Hepatocyte (in vitro differentiated cells): ENCODE data around the gene SNED1. TPM values are rescaled to one million over a fixed set of nuclear protein-coding genes. Genes with fewer than 3 reads are reported as not detected.

Experiments used
- DNase-seq: peaks from one replicate; pipeline ENCODE4 v3.0.0-alpha.2; 2016; ENCODE audit warnings: low spot score
- H2AFZ ChIP-seq: fragments of 200-600 bp; sonication (generic); 2 replicates; pipeline ENCODE4 v1.6.0; 2016; ENCODE audit warnings: antibody characterized with exemption, mild to moderate bottlenecking
- H3K27ac ChIP-seq: fragments of 200-600 bp; sonication (generic); 2 replicates; pipeline ENCODE4 v1.5.1; 2016; ENCODE audit warnings: mild to moderate bottlenecking
- H3K27me3 ChIP-seq: fragments of 200-600 bp; sonication (generic); 2 replicates; pipeline ENCODE4 v1.6.1; 2016
- H3K36me3 ChIP-seq: fragments of 200-600 bp; sonication (generic); replicated peaks from 2 replicates; pipeline ENCODE4 v1.5.1; 2016; ENCODE audit warnings: low read depth; ENCODE audit not compliant: insufficient read depth
- H3K4me1 ChIP-seq: fragments of 200-600 bp; sonication (generic); 2 replicates; pipeline ENCODE4 v1.5.1; 2016; ENCODE audit warnings: mild to moderate bottlenecking, moderate library complexity; ENCODE audit not compliant: insufficient read depth
- H3K4me2 ChIP-seq: fragments of 200-600 bp; sonication (generic); 2 replicates; pipeline ENCODE4 v1.6.0; 2016
- H3K4me3 ChIP-seq: fragments of 200-600 bp; sonication (generic); 2 replicates; pipeline ENCODE4 v1.5.1; 2016; ENCODE audit warnings: mild to moderate bottlenecking
- H3K79me2 ChIP-seq: fragments of 200-600 bp; sonication (generic); 2 replicates; pipeline ENCODE4 v1.6.0; 2017; ENCODE audit warnings: mild to moderate bottlenecking
- H3K9me2 ChIP-seq: fragments of 200-600 bp; sonication (generic); replicated peaks from 2 replicates; pipeline ENCODE4 v1.6.0; 2017; ENCODE audit warnings: mild to moderate bottlenecking; ENCODE audit not compliant: insufficient read depth
- H3K9me3 ChIP-seq: fragments of 200-600 bp; sonication (generic); 2 replicates; pipeline ENCODE4 v1.5.1; 2016; ENCODE audit warnings: low read depth, mild to moderate bottlenecking
- H4K20me1 ChIP-seq: fragments of 200-600 bp; sonication (generic); 2 replicates; pipeline ENCODE4 v1.6.0; 2016; ENCODE audit warnings: mild to moderate bottlenecking; ENCODE audit not compliant: insufficient read depth, poor library complexity, severe bottlenecking
- CTCF ChIP-seq: fragments of 200-600 bp; sonication (generic); IDR thresholded peaks from 2 replicates; pipeline ENCODE4 v1.5.1; 2016; ENCODE audit warnings: antibody characterized with exemption, mild to moderate bottlenecking; ENCODE audit not compliant: poor library complexity
- EZH2 ChIP-seq: fragments of 200-600 bp; sonication (generic); IDR thresholded peaks from 2 replicates; pipeline ENCODE4 v1.6.1; 2016; ENCODE audit warnings: antibody characterized with exemption, mild to moderate bottlenecking, borderline replicate concordance
- EZH2phosphoT487 ChIP-seq: fragments of 200-600 bp; sonication (generic); IDR thresholded peaks from one replicate; pipeline ENCODE4 v1.6.1; 2018; ENCODE audit warnings: antibody characterized with exemption, mild to moderate bottlenecking, low read depth, moderate library complexity; ENCODE audit not compliant: unreplicated experiment, severe bottlenecking
- WGBS: methylation state at CpG from one replicate; pipeline ENCODE4 v1.1.6; 2016; ENCODE audit warnings: low lambda C conversion rate; ENCODE audit errors: missing lambda C conversion rate; 5-methylcytosine and 5-hydroxymethylcytosine counted together
- polyA plus RNA-seq: library from polyadenylated mRNA; unstranded; fragments of >200 nt; fragmentation: Nextera tagmentation; extraction: Ambion mirVana; gene quantifications from 2 replicates; pipeline ENCODE4 v1.2.1, GENCODE V29; 2016
- total RNA-seq: library from RNA; depleted of rRNA; stranded (reverse); fragments of >200 nt; gene quantifications from 2 replicates; pipeline ENCODE4 v1.2.3, GENCODE V29; 2014

The SNED1 gene
- total and polyA plus RNA-seq, 2 experiments from 2014 or later = 4.6 to 6.5 TPM

- 92% methylated on average over 25 of the region's 25 CpGs for WGBS
- TF ChIP-seq EZH2 (no peak), EZH2phosphoT487 (no peak), CTCF (no peak)
These were observed 16.3 kb upstream of the SNED1 start for GRCh38 chr2:240981871-240982800.

GRCh38 chr2:240982821-240983281 lies 15.6 kb upstream of the SNED1 start:
- H3K79me2 ChIP-seq = no peaks in the 10 kb centered on the region
- H3K9me2 ChIP-seq = no peaks in the 10 kb centered on the region
- no peak overlapping the region for H2AFZ ChIP-seq
- H3K36me3 ChIP-seq = no peaks in the 10 kb centered on the region
- WGBS = 94% methylated on average over 8 of the region's 8 CpGs
- DNase-seq = no peak
- H3K4me3 ChIP-seq = no peak overlapping the region
- H3K4me2 ChIP-seq = no peak overlapping the region
- H3K4me1 ChIP-seq = peaks cover 12% of the 10 kb centered on the region
- H3K27me3 ChIP-seq = peaks cover 7% of the 10 kb centered on the region
- TF ChIP-seq EZH2 = no peak
- no peak for TF ChIP-seq CTCF
- no peak for TF ChIP-seq EZH2phosphoT487
- H3K27ac ChIP-seq = no peak overlapping the region
- no peaks in the 10 kb centered on the region for H4K20me1 ChIP-seq
- no peaks in the 10 kb centered on the region for H3K9me3 ChIP-seq

More at GRCh38 chr2:240981871-240982800, 16.3 kb upstream of the SNED1 start:
- H3K9me3 ChIP-seq = no peaks in the 10 kb centered on the region
- H3K36me3 ChIP-seq = no peaks in the 10 kb centered on the region
- H3K27me3 ChIP-seq = peaks cover 7% of the 10 kb centered on the region
- no peak overlapping the region for H3K4me2 ChIP-seq
- H3K4me3 ChIP-seq = no peak overlapping the region
- no peaks in the 10 kb centered on the region for H3K9me2 ChIP-seq
- peaks cover 6% of the 10 kb centered on the region for H3K4me1 ChIP-seq
- H4K20me1 ChIP-seq = no peaks in the 10 kb centered on the region
- DNase-seq = no peak
- no peak overlapping the region for H2AFZ ChIP-seq
- H3K79me2 ChIP-seq = no peaks in the 10 kb centered on the region
- no peak overlapping the region for H3K27ac ChIP-seq

GRCh38 chr2:240983361-240983995 lies 14.9 kb upstream of the SNED1 start:
- peak overlapping the region; percentile 57 for H3K4me2 ChIP-seq
- no peak overlapping the region for H2AFZ ChIP-seq
- peaks cover 14% of the 10 kb centered on the region for H3K4me1 ChIP-seq
- no peaks in the 10 kb centered on the region for H3K36me3 ChIP-seq
- peaks cover 7% of the 10 kb centered on the region for H3K27me3 ChIP-seq
- no peaks in the 10 kb centered on the region for H3K9me2 ChIP-seq
- H3K27ac ChIP-seq = no peak overlapping the region
- H3K9me3 ChIP-seq = no peaks in the 10 kb centered on the region
- TF ChIP-seq CTCF (peak; percentile 61), EZH2 (no peak)
- 10% methylated on average over 40 of the region's 45 CpGs for WGBS
- H4K20me1 ChIP-seq = no peaks in the 10 kb centered on the region
- no peak overlapping the region for H3K4me3 ChIP-seq
- H3K79me2 ChIP-seq = no peaks in the 10 kb centered on the region
- peak; percentile 83 for DNase-seq
